Right cardiac atrium (tissue), 5 donors: Measurements from ENCODE around the gene TBC1D10A. TPM values are rescaled to one million over a fixed set of nuclear protein-coding genes. Genes with fewer than 3 reads are reported as not detected.
"Not testable (repeated sequence)": the region's sequence is repeated elsewhere in the genome, so short reads cannot be mapped to it uniquely, and the experiment has no call there.

Source experiments
- ATAC-seq, 2 donors: fragments of 200-7000 bp; cut with Tn5 transposase; one replicate each; pipeline versions ENCODE4 v1.8.0 to v1.9.1; 2020; ENCODE audit warnings: moderate library complexity in 2 of 2, mild to moderate bottlenecking in 1 of 2
- DNase-seq, 3 donors: peaks; one replicate each; pipeline ENCODE4 v3.0.0-alpha.2; 2020
- H3K27ac ChIP-seq: one replicate; pipeline ENCODE4 v1.5.1; 2013; ENCODE audit warnings: mild to moderate bottlenecking, low read length, control low read depth, moderate library complexity
- H3K27me3 ChIP-seq: one replicate; pipeline ENCODE4 v1.6.1; 2013; ENCODE audit not compliant: control insufficient read depth, insufficient read depth
- H3K4me1 ChIP-seq: one replicate; pipeline ENCODE4 v1.6.1; 2013; ENCODE audit warnings: low read length; ENCODE audit not compliant: control insufficient read depth, insufficient read depth
- H3K4me3 ChIP-seq: one replicate; pipeline ENCODE4 v1.5.1; 2013; ENCODE audit warnings: low read length, control low read depth
- H3K9me3 ChIP-seq: one replicate; pipeline ENCODE4 v1.6.1; 2013; ENCODE audit warnings: low read length; ENCODE audit not compliant: control insufficient read depth
- WGBS: extraction: QIAGEN DNeasy Blood & Tissue Kit; methylation state at CpG from one replicate; pipeline ENCODE4 v1.1.7; 2013; 5-methylcytosine and 5-hydroxymethylcytosine counted together
- intact Hi-C, 4 donors: fragments of 100-400 bp; cut with DNase I; formaldehyde crosslinking; loops; one replicate each; pipeline versions ENCODE4 v1.11.0 to v1.14.0; 2022 to 2023
- polyA plus RNA-seq: library from polyadenylated mRNA; stranded (reverse); fragments of 200-250 nt; gene quantifications from one replicate; pipeline ENCODE4 v1.2.3, GENCODE V29; 2013
- total RNA-seq, 4 donors: library from RNA; stranded (reverse); fragmentation: NEBNext Ultra II Directional; extraction: Animal tissue kit (Norgen Biotek cat#: 25700); gene quantifications; one replicate each; pipeline ENCODE4 v1.2.1, GENCODE V29; 2021
- donor health status: healthy with polysubstance abuse.
- donor health status: DM: no; HTN: yes; CAD: no.
- donor health status: DM: no; HTN: no; CAD: no.
- donor health status: DM: no; HTN: yes; CAD: no; lungs with severe emphysema.
- donor health status: DM: yes; HTN: yes; CAD: no.

Gene TBC1D10A
- total and polyA plus RNA-seq, 5 donors: 5.4 to 9.1 (median 7.9) TPM

DNA sequence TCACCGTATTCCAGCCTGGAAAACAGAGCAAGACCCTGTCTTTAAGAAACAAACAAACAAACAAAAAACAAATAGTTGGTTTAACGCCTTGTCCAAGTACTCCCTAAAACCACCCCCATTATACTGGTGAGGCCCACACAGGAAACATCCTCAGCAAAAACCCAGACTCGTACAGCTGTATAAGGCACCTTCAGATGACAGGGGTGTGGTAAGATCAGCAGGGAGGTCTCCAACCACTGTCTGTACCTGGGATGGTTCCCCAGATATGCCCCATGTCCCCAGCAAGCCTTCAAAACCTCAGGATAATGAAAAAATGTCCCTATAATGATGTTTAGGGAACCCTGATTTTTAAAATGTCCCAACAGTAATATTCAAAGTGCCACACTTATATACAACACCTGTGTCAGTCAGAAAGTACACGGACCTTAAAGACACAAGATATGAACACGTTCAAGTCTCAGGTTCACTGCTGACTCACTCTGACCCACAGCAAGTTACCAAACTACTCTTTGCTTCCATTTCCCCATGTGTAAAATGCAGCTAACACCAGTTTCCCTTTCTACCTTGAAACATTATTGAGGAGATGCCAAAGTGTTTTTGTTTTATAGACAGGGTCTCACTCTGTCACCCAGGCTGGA lies 20.6 kb upstream of the TBC1D10A start:
- H3K27ac ChIP-seq: no peak overlapping the region
- intact Hi-C loops: no loop called here
- H3K4me1 ChIP-seq: no peaks in the 10 kb centered on the region

DNA sequence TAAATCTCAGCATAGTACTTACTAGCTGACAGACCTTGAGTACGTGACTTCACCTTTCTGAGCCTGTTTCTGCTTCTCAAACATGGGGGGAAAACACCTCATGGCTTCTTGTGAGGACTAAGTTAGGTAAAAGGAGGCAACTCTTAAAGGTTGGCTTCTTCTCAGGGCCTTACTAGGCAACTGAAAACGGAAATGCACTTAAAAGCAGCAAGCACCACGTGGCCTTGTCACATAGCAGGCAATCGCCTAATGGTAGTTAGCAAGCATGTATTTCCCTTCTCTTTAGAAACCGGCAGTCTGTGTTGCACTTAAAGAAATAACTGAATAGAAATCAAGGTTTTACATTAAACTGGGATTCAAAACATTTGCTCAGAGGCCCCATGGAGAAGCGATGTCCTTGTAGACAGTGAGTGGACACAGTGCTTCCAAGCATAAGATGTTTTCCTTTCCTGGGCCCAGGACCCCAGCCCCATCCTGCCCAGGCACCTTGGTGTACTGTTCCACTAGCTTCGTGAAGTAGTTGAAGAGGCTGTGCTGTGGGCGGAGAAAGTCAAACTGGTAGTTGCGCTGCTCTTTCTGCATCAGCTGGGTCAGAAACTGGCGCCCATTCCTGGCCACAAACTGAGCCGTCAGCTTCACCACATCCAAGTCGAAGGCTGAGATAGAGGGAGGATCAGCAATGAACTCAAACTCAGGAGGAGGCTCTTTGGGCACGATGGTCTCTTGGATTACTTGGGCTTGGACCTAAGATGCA lies 17.9 kb upstream of the TBC1D10A start:
- ATAC-seq: no peak
- Histone ChIP-seq H3K4me3 (no peak overlapping the region), H3K27me3 (no peaks in the 10 kb centered on the region), H3K9me3 (no peaks in the 10 kb centered on the region), H3K27ac (no peak overlapping the region), H3K4me1 (no peaks in the 10 kb centered on the region)
- DNase-seq: no peak
- WGBS: 93% methylated on average over 13 of the region's 13 CpGs
- intact Hi-C loops: no loop called here

More for the DNA sequence above, 20.6 kb upstream of the TBC1D10A start:
- Histone ChIP-seq H3K27me3 (no peaks in the 10 kb centered on the region), H3K4me3 (no peak overlapping the region), H3K9me3 (no peaks in the 10 kb centered on the region)
- WGBS: 77% methylated on average over 5 of the region's 5 CpGs
- no peak for DNase-seq
- ATAC-seq: no peak

DNA sequence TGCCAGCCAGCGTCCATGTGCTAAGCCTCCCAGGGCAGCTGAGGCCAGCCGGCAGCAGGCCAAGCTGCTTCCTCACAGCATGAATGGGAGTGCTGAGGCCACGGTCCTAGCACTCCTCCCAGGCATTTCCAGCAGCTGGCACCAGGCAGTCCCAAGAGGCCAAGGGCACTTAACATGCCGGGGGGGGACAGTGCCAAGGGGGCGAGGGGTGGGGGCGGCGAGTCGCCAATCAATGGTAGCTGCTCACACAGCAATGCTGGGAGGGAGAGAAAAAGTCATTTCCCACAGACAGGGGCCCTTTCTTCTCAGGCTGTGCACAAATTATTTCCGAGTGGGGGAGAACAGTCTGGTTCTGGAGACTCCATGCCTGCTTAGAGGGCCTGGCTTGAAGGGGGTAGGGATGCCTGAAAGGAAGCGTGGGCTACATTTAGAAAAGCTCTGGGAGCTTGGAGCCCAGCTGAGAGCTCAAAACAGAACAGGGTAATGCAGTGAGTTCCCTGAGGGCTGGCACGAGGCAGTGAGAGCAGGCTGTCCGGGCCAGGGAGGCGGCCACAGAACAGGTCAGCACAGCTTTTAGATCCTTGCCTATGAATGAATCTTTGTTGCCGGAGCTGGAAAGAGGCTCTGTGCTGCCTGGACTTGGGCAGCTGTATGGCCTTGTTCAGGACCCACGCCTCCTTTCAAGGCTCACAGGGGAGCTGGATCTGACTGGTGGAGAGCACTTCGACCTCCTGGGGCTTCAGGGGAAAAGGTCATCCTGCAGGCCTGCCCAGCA lies 14.4 kb upstream of the TBC1D10A start:
- no peaks in the 10 kb centered on the region for H3K27me3 ChIP-seq
- no peak overlapping the region for H3K4me3 ChIP-seq
- ATAC-seq (peak; percentile 75 to 86), DNase-seq (peak; percentile 73 to 90 (median 88))
- intact Hi-C loops: no loop called here
- WGBS: 57% methylated on average over 16 of the region's 16 CpGs
- peaks cover 4% of the 10 kb centered on the region for H3K4me1 ChIP-seq
- peak overlapping the region; percentile 60 for H3K27ac ChIP-seq
- no peaks in the 10 kb centered on the region for H3K9me3 ChIP-seq

DNA sequence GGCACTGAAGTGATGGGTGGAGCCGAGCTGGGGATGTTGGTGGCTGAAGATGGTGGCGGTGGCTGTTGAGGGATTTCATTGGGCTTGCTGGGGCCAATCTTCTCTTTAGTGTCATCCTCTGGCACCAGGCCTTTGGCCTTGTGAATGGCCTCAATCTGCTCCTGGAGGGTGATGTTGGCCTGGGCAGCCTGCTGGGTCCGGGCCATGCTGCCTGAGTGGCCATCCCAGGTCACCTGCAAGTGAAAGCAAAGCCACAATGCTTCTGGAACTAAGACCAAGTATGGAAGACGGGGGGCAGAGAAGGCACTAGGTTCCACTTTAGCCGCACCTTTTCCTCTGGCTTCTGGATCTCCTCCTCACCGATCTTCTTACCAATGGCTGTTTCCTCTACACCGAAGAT lies 12.1 kb upstream of the TBC1D10A start:
- Histone ChIP-seq H3K4me1 (peaks cover 4% of the 10 kb centered on the region), H3K27me3 (no peaks in the 10 kb centered on the region), H3K9me3 (no peaks in the 10 kb centered on the region), H3K4me3 (no peak overlapping the region), H3K27ac (no peak overlapping the region)
- no peak for DNase-seq
- no peak for ATAC-seq
- intact Hi-C loops: no loop called here
- 94% methylated on average over 7 of the region's 7 CpGs for WGBS

DNA sequence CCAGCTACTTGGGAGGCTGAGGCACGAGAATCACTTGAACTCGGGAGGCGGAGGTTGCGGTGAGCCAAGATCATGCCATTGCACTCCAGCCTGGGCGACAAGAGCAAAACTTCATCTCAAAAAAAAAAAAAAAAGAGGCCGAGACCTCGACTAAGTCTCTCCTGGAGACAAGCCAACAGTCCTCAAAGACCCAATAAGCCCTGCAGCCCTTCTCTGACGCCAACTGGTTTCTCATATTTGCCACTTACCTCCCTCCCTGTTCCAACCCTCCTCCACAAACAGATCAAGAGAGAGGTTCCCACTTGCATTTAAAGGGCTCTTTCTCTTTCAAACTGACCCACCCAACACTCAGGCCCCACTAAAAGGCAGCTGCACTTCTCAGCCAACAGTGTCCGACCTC lies 11.6 kb upstream of the TBC1D10A start:
- H3K27me3 ChIP-seq, intact Hi-C loops, H3K27ac ChIP-seq: not testable (repeated sequence)

DNA sequence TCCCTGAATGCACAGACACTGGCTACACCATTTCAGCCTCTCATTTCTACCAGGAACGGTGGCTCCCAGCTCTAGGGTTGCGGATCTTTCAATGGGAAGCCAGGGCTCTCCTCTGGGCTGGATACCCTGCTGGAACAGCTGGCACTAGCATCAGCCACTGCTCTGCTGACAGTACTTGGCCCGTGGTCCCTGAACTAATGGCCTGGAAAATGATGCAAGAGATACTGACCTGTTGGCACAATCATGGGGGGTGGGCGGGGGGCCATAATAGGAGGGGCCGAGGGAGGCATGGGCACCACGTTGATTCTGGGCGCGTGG lies 10.7 kb upstream of the TBC1D10A start:
- WGBS: 73% methylated on average over 8 of the region's 8 CpGs
- peak in 1 of 2 donors; percentile 1 for ATAC-seq
- Histone ChIP-seq H3K4me1 (peaks cover 4% of the 10 kb centered on the region), H3K4me3 (no peak overlapping the region), H3K27ac (peak overlapping the region; percentile 66), H3K9me3 (no peaks in the 10 kb centered on the region), H3K27me3 (no peaks in the 10 kb centered on the region)
- intact Hi-C loops: no loop called here
- DNase-seq: no peak

More for the DNA sequence above, 11.6 kb upstream of the TBC1D10A start:
- WGBS: 77% methylated on average over 9 of the region's 9 CpGs
- not testable (repeated sequence) for DNase-seq, H3K4me3 ChIP-seq, H3K9me3 ChIP-seq, ATAC-seq, H3K4me1 ChIP-seq

DNA sequence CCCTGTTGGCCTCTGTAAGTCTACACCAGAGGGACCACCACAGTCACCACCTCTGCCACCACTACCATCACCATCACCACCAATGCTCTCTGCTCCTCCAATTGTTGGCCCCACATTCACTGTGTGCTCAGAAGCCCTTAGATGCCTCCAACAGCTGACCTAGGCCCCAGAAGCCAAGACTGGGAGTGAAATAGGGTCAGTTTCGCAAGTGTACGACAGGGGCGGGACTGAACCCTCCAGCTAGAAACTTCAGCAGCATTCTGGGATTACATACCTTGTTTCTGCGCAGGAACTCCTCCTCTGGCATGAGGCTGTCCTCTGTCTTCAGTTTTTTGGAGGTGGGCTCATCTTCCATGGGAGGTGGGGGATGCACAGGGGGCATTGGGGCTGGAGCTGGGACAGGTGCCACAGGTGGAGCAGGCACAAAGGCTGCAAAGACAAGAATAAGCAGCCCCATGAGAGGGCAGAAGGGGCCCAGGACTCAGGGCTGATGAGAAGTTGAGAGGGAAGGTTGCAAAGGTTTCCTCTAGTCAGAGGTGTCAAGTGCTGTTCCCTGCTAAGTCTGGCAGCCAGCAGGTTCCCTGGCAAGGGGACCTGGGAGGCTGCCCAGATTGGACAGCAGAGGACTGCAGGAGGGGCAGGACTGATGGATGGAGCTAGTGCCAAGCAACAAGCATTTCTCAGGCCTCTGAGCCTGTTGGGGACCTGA lies 10.2 kb upstream of the TBC1D10A start:
- ATAC-seq (peak; percentile 66 to 81), DNase-seq (peak; percentile 58 to 86 (median 85))
- WGBS: 91% methylated on average over 4 of the region's 4 CpGs
- intact Hi-C loops: no loop called here
- Histone ChIP-seq H3K4me1 (peaks cover 4% of the 10 kb centered on the region), H3K9me3 (no peaks in the 10 kb centered on the region), H3K4me3 (no peak overlapping the region), H3K27ac (peak overlapping the region; percentile 32), H3K27me3 (no peaks in the 10 kb centered on the region)

DNA sequence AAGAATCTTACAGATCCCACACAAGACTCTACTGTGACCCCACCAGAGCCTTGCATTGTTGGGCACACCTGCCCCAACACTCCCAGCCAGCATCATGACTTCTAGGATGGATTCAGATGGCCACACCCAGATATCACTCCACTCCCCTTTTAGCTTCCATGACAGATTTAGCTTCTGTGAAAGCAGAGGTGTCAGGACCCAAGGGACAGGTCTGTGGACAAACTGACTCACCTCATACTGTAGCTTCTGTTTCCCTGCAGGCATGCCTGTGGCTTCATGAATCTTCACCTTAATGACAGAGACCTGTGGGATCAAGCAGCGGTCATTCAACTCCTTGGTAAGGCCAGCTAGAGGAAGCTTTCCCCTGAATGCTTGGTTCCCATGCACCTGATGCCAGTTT lies 8.5 kb upstream of the TBC1D10A start:
- intact Hi-C loops: no loop called here

DNA sequence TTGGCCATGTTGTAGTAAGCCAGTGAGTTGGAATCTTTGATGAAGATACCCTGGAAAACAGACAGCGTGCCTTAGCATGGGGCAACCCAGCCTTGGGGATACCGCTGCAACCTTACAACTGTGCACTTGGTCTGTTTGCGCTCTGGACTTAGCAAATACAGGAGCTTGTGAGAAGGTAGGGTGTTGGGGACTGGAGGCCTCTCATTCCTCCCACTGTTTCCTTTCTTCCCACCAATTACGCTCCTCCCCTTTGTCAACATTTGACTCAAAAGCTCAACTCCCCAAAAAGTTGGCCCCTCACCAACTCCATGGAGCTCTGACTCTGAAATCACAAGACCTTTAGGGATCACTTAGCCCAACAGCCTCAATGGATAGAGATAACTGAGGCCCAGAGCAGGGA lies 7.9 kb upstream of the TBC1D10A start:
- Histone ChIP-seq H3K27ac (no peak overlapping the region), H3K27me3 (no peaks in the 10 kb centered on the region), H3K4me1 (peaks cover 4% of the 10 kb centered on the region), H3K9me3 (no peaks in the 10 kb centered on the region), H3K4me3 (no peak overlapping the region)
- ATAC-seq (no peak), DNase-seq (no peak)
- intact Hi-C loops: loop anchor here in 1 of 4 donors (5.0 kb wide), 1 partner anchor 42 kb away; no protein-coding TSS in a partner anchor
- WGBS: 92% methylated on average over 4 of the region's 4 CpGs

More for the DNA sequence above, 8.5 kb upstream of the TBC1D10A start:
- DNase-seq (no peak), ATAC-seq (no peak)
- H3K4me1 ChIP-seq: peaks cover 4% of the 10 kb centered on the region
- H3K27me3 ChIP-seq: no peaks in the 10 kb centered on the region
- WGBS: 100% methylated on average over 1 of the region's 1 CpG
- no peak overlapping the region for H3K27ac ChIP-seq
- H3K9me3 ChIP-seq: no peaks in the 10 kb centered on the region
- H3K4me3 ChIP-seq: no peak overlapping the region

DNA sequence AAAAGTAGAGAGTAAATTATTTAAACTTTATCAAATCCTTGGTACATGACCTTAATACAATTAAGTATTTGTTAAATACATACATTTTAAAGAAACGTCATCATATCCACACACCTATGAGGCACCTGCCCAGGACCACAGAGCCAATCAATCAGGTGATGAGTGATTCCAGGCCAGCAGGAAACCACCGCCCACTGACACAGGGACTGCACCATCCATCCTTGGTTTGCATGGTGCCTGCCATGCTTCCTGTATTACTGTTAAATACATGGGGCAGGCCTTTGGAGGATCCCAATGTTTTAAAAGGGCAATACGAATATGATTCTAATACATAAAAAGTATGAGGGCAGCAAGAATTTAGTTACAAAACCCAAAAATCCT lies 7.0 kb upstream of the TBC1D10A start:
- Histone ChIP-seq H3K4me3 (no peak overlapping the region), H3K27me3 (no peaks in the 10 kb centered on the region), H3K9me3 (no peaks in the 10 kb centered on the region), H3K27ac (no peak overlapping the region), H3K4me1 (peaks cover 4% of the 10 kb centered on the region)
- intact Hi-C loops: loop anchor here in 1 of 4 donors (5.0 kb wide), 1 partner anchor 41 kb away; no protein-coding TSS in a partner anchor
- ATAC-seq (no peak), DNase-seq (no peak)
- 88% methylated on average over 3 of the region's 3 CpGs for WGBS
